GM19395 (cell line): ENCODE results near the gene OGFOD3.
A peak's percentile ranks its signal among the peaks of the same experiment; 100 is the strongest.

Experiments used
- ATAC-seq: cut with Tn5 transposase; IDR thresholded peaks from one replicate; pipeline ENCODE4 v1.9.1; 2021; ENCODE audit warnings: mild to moderate bottlenecking, moderate library complexity; ENCODE audit not compliant: unreplicated experiment

Gene OGFOD3

GRCh38 chr17:82408288-82408937 lies 10.0 kb downstream of the OGFOD3 start:
- no peak for ATAC-seq

DNA sequence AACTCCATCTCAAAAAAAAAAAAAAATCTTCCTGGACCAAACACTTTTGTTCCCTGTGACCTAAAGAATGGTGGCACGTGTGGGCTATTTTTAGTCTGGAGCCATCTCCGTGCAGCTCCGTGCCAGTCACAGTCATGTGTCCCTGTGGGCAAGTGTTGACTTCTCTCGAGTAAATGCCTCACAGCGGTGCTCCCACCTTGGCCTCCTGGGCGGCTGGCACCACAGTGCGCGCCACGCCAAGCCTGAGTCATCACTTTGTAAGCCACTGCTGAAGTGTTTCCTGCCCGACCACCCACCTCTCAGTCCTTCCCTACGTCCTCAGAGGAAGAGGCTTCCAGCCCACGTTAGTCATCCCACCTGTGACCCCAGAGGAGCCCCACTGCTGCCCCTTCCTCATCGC lies 11.1 kb downstream of the OGFOD3 start:
- no peak for ATAC-seq

- ATAC-seq, result no peak
Measured at GRCh38 chr17:82406131-82406671, 12.2 kb downstream of the OGFOD3 start.

- no peak for ATAC-seq
Measured at GRCh38 chr17:82405051-82405450, 13.3 kb downstream of the OGFOD3 start.

DNA sequence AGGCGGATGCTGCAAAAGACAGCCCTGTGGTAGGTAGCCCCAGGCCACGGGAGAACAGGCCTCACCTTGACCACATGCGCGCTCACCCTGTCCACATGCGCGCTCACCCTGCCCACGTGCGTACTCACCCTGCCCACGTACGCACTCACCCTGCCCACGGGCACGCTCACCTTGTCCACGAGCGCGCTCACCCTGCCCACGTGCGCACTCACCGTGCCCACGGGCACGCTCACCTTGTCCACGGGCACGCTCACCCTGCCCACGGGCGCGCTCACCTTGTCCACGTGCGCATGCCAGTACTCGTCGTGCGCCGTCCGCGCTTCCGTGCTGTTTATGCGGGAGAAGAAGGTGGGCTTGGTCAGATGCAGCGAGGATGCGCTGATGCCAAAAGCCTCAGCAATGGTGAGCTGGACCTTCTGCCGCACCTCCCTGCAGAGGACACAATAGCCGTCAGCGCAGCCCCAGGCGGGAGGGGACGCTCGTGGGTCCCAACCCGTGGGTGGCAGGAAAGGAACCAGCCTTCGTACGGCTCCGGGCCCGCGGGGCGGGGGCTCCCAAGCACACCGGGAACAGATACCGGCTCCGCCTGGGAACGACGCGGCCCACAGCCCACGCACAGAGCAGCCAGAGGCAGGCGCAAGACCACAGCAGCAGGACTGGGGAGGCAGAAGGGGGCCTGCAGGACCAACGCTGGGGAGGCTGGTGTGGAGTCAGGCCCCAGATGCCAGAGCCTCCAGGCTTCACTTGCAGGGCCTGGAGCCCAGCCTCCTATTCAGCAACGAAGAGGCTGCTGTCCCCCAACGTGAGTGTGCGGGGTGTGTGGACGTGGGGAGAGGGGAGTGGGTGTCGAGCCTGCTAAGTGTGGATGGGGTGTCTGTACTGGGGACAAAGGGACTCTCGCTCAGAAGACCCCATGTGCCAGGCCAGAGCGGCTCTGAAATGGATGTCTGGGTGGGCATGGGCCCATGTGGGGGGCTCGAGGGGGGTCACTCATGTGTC lies 14.4 kb downstream of the OGFOD3 start:
- no peak for ATAC-seq

DNA sequence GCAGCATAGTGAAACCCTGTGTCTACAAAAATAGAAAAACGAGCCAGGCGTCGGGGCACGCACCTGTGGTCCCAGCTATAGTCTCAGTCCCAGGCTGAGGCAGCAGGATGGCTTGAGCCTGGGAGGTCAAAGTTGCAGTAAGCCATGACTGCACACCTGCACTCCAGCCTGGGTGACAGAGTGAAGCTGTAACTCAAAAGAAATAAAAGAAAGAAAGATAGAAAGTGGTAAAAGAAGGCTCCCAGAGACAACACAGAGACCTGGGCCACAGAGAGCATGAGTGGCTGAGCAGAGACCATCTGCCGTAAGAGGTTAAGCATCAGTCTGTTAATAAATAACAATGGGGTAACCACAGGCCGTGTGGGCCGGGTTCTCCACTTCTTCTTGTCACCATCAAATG lies 15.5 kb downstream of the OGFOD3 start:
- peak; percentile 78 for ATAC-seq

DNA sequence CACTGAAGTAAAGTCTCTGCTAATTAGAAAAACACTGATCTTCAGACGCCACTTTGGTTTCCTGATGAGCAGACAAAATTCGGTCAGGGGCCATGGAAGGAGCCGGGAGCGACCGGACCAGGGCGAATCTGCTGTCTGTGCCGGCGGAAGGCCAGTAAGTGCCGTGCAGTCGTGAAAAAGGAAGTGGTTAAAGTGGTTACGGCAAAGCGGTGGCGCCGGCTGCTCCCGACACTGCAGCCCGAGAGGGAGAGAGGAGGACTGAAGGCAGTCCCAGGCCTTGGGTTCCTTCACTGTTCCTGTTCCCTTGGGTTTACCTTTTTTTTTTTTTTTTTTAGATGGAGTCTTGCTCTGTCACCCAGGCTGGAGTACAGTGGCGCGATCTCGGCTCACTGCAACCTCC lies 17.6 kb downstream of the OGFOD3 start:
- peak; percentile 65 for ATAC-seq

- ATAC-seq, result no peak
Measured at GRCh38 chr17:82400206-82400605, 18.2 kb downstream of the OGFOD3 start.

DNA sequence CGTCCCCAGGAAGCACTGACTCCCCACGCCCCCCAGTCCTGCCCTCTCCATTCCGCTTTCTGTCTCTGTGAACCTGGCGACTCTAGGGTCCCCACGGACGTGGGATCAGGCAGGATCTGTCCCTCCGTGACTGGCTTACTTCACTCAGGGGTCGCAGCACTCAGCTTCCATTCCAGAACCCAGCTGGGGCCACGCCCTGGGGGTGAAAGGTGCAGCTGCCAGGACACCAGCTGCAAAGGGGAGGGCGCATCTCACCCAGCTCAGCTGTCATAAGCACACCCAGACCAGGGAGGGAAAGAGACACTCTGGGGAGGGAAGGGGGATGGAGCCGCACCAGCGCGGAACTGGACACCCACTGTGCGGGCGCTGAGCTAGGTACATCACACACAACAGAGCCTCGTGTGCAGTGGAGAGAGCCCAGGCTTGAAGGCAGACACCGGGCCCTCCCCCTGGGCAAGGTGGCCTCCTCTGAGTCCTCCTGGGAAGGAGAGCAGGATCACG lies 18.7 kb downstream of the OGFOD3 start:
- no peak for ATAC-seq

- no peak for ATAC-seq
Measured at GRCh38 chr17:82399041-82399441, 19.3 kb downstream of the OGFOD3 start.

DNA sequence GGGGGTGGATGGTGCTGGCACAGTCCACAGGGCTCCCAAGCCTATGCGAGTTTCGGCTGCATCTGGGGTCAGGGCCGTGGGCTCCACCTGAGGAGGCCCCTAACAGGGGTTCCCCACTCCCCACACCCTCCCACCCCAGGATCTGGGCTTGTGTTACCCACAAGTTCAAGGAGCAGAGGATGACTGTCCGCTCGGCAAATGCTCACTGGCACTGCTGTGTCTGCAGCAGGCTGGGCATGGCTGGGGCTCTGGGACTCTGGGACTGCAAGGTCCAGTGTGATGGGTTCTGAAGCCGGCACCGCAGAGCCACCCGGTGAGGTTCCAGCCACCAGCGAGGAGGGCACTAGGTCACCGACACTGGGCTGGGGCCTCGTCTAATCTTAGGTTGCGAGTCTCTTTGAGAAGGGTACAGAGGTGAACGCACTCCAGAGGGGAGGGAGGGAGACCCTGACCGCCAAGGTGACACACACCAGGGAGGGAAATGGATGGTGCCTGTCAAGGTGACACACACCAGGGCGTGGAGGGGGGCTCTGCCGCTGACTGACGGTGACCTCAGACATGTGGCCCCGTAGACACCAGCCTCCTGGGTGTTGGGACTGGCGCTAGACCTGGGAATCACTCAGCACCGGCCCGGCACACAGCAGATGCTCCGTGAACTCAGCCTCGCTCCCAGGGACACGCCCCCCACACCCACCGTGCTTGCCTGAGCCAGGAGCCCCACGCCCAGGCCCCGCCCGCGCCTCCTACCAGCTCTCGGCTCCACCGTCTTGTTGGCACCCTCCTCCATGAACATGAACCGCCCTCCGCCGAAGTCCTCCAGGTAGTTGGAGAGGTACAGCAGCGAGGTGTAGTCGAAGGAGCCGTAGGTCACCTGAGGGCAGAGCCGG lies 20.7 kb downstream of the OGFOD3 start:
- ATAC-seq, result no peak

DNA sequence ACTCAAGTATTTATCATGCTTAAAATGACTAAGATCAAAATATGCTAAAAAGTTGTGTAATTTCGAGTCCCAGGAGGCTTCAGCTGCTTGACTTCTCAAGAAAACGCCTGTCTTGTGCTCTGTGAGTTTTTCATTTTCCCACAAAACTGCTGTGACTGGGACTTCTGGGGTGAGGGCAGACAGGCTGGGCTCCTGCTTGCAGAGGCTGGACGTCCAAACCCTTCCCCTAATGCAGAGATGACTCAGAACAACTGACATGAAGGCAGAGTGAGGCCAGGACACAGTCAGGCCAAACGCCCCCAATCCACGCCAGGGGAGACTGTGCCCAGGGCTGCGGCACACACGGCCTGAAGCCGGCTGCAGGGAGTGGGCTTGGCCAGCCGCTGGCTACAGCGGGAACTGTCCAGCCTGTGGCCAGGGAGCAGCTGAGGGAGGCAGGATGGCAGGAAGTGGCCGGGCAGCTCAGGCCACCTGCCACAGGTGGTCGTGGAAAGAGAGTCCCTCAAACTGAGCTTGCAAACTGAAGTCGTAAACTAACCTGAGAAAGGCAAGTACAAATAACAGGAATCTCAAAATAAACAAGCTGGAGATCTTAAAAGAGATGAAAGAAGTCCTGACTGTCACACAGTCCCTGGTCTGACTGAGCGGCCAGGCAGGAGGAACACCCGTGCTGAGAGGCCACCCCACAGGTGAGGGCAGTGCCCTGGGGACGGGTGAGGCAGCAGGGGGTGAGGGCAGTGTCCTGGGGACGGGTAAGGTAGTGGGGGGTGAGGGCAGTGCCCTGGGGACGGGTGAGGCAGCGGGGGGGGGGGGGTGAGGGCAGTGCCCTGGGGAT lies 21.6 kb downstream of the OGFOD3 start:
- ATAC-seq, result no peak

DNA sequence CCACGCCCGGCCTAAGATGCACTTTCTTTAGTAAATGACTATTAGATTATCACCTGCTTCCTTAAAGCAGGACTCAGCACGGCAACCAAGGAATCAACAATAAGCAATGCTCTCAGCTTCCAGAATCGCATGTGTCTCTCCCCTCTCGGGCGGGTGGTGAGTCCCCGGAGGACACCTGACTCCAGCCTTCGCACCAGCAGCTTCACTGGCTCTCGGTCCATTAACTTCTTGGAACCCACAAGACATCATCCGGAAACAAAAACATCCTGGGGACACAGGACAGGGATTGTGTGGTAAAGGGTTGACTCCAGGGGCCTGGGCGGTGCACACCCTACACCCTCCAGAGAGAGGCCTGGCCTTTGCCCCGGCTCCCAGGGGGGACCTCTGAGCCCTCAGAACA lies 24.1 kb downstream of the OGFOD3 start:
- ATAC-seq, result no peak

GRCh38 chr17:82392941-82393340 lies 25.4 kb downstream of the OGFOD3 start:
- no peak for ATAC-seq

GRCh38 chr17:82392209-82392920 lies 26.0 kb downstream of the OGFOD3 start:
- no peak for ATAC-seq

DNA sequence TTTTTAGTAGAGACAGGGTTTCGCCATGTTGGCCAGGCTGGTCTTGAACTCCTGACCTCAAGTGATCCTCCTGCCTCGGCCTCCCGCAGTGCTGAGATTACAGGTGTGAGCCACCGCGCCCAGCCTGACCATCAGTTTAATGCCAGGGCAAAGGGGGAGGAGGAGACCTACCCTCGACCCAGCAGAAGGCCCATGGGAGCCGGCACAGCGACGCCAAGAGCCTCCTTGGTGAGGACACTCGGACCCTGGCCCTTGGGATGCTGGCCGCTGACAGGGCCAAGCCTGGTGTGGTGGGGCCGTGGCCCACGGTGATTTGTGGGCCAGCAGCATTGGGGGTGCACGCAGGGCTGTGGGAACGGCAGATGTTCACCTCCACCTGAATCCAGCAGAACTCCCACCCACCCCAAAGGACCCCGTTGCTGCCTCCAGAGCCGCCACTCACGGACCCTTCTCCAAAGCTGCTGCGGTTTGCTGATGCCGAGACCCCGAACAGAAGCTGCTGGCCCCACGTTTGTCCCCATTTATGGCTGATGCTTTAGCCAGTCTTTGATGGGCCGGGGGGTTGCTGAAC lies 26.8 kb downstream of the OGFOD3 start:
- ATAC-seq, result no peak

DNA sequence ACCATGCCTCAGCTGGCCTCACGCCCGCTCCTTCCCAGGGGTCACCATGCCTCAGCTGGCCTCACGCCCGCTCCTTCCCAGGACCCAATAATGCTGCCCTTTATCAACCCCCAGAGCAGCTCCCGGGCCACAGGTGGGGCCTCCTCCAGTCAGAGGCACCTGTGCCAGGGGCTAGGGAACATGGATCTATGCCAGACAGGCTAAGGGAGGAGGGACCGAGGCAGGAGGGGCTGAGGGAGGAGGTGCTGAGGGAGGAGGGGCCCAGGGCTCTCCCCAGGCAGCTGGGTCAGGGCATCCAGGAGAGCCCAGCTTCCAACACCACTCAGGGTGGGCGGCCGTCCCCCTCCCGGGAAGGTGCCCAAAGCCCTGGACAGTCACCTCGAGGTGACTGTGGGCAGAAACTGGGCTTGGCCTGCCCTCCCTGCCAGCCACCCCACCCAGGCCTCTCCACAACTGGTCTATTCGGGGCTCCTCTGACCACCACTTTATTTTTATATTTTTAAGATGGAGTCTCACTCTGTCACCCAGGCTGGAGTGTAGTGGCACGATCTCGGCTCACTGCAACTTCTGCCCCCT lies 27.4 kb downstream of the OGFOD3 start:
- ATAC-seq, result no peak
